Motor neuron (in vitro differentiated cells): ENCODE results near the gene UBTD1. TPM values are rescaled to one million over a fixed set of nuclear protein-coding genes. Genes with fewer than 3 reads are reported as not detected.
"Not testable (repeated sequence)": the region's sequence is repeated elsewhere in the genome, so short reads cannot be mapped to it uniquely, and the experiment has no call there.

Experiments
- ATAC-seq, 8 experiments: fragments of 200-7000 bp; cut with Tn5 transposase; replicated peaks in 6 of 8; 2 replicates each; pipeline ENCODE4 v1.8.0; 2021; ENCODE audit warnings: mild to moderate bottlenecking in 8 of 8, moderate library complexity in 8 of 8
- H3K27ac ChIP-seq, 2 donors: fragments of 250-450 bp; sonication (Bioruptor Pico); 2 replicates each; pipeline ENCODE4 v1.9.0; 2021; ENCODE audit warnings: antibody characterized with exemption in 2 of 2, mild to moderate bottlenecking in 2 of 2, moderate library complexity in 1 of 2
- H3K4me1 ChIP-seq, 2 donors: fragments of 250-450 bp; sonication (Bioruptor Pico); replicated peaks in 1 of 2; 2 replicates each; pipeline ENCODE4 v1.6.1; 2021; ENCODE audit warnings: antibody characterized with exemption in 2 of 2, mild to moderate bottlenecking in 2 of 2, moderate library complexity in 1 of 2
- H3K4me3 ChIP-seq, 5 donors: fragments of 250-450 bp; sonication (Bioruptor Pico); 2 replicates each; pipeline ENCODE4 v1.9.0; 2021; ENCODE audit warnings: antibody characterized with exemption in 5 of 5, mild to moderate bottlenecking in 5 of 5, moderate library complexity in 4 of 5
- WGBS, 10 experiments: fragments of 450-650 bp; shearing (Covaris generic); methylation state at CpG; one replicate each; pipeline ENCODE4 v1.0.0; 2022; 5-methylcytosine and 5-hydroxymethylcytosine counted together
- in situ Hi-C, 9 experiments: fragments of 400-800 bp; cut with MboI; loops; one replicate each; pipeline ENCODE4 v1.15.0; 2021; ENCODE audit warnings: low sequenced_read_pairs in 9 of 9, low pct_unique_long_range_greater_than_20kb in 2 of 9; ENCODE audit not compliant: unreplicated experiment in 9 of 9
- total RNA-seq, 8 experiments: library from RNA; unstranded; fragments of 300-600 nt; gene quantifications; 2 replicates each; pipeline versions ENCODE4 v1.2.3 to v1.2.4, GENCODE V29; 2022

UBTD1 gene
- total RNA-seq, 8 experiments from 2014 or later, result 2.9 to 16.7 (median 6.9) TPM

DNA sequence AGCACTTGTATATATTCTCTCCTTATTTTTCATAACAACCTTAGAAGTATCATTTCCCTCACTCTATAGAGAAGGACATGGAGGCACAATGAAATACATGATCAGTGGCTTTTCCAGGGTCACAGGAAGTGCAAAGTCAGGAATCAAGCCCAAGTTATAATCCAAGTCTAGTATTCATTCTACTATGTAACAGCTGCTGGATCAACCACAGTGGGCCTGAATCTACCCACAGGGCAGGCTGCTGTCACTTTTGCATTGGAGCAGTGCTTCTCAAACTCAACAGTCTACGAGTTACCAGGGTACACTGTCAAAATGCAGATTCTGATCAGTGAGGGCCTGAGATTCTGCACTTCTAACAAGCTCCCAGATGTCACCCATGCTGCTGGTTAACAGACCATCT is 34.5 kb upstream of the UBTD1 start:
- 67 to 100% (median 78%) methylated on average over 1 of the region's 1 CpG; no CpG with 5 or more reads in 7 of the 10 experiments for whole genome bisulfite sequencing, 10 experiments
- in situ Hi-C loops, result loop anchor here in 1 of 9 experiments (25.0 kb wide), 1 partner anchor 98 kb away; the partner anchor contains the start of gene ANKRD2
- no peak for ATAC-seq
- Histone ChIP-seq H3K27ac (no peak overlapping the region), H3K4me3 (no peak overlapping the region), H3K4me1 (no peaks in the 10 kb centered on the region)

DNA sequence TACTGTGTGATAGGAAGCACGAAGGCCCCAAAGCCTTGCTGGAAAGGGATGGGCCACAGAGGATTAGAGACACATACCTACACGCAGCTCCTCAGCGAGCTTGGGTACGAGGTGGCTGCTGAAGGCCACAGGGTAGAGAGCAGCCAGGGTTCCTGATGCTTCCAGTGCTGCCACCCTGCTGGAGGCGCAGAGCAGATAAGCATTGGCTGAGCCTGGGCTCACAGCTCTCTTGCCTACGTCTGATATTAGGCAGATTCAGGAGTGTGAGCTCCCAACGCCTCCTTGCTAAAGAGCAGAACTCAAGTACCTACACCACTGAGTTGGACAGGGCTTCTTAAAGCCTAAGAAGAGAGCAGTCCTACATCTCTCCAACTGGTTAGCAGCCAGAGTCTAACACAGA is 32.7 kb upstream of the UBTD1 start:
- peak in 1 of 8 experiments; percentile 5 for ATAC-seq
- in situ Hi-C loops, result loop anchor here in 1 of 9 experiments (25.0 kb wide), 1 partner anchor 96 kb away; the partner anchor contains the start of gene ANKRD2
- H3K27ac ChIP-seq, result no peak overlapping the region
- WGBS, 10 experiments, result 95 to 100% (median 98%) methylated on average over 1 to 7 of the region's 7 CpGs; no CpG with 5 or more reads in 4 of the 10 experiments
- no peak overlapping the region for H3K4me3 ChIP-seq
- no peaks in the 10 kb centered on the region for H3K4me1 ChIP-seq

DNA sequence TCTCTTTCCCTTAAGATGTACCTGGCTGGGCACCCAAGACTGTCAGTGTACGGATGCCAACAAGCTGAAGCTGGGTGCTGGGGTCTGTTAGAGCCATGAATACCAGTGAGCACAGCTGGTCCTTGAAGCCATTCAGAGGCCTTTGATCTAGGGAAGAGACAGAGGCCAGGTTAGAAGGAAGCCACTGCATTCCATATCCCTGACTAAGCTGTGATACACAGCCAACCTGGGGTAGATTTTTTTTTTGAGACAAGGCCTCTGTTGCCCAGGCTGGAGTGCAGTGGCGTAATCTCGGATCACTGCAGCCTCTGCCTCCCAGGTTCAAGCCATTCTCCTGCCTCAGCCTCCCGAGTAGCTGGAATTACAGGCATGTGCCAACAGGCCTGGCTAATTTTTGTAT is 32.0 kb upstream of the UBTD1 start:
- Histone ChIP-seq H3K4me3 (no peak overlapping the region), H3K27ac (no peak overlapping the region), H3K4me1 (no peaks in the 10 kb centered on the region)
- in situ Hi-C loops, result loop anchor here in 1 of 9 experiments (25.0 kb wide), 1 partner anchor 96 kb away; the partner anchor contains the start of gene ANKRD2
- no peak for ATAC-seq
- 40 to 100% (median 94%) methylated on average over 1 to 3 of the region's 4 CpGs; no CpG with 5 or more reads in 2 of the 10 experiments for WGBS, 10 experiments

DNA sequence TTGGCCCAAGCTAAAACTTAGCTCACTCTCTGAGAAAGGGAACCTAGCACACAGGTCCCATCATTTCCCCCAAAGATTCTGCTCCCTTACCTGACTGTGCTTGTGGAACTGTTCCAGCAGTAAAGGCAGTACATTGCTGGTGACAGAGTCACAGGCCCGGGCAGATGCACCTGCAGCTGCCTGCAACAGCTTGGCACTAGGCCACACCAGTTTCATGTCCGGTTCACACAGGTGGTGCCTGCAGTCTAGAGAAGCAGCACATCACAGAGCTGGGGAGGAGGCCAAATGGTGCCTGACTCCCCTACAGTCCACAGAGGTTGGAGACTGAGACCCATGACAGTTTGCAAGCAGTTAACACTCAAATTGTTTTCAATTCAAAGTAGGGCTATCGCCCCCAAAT is 30.6 kb upstream of the UBTD1 start:
- Histone ChIP-seq H3K4me1 (no peaks in the 10 kb centered on the region), H3K4me3 (no peak overlapping the region), H3K27ac (no peak overlapping the region)
- 88 to 100% (median 100%) methylated on average over 1 to 3 of the region's 3 CpGs; no CpG with 5 or more reads in 2 of the 10 experiments for WGBS, 10 experiments
- ATAC-seq, result no peak
- in situ Hi-C loops, result loop anchor here in 1 of 9 experiments (25.0 kb wide), 1 partner anchor 94 kb away; the partner anchor contains the start of gene ANKRD2

DNA sequence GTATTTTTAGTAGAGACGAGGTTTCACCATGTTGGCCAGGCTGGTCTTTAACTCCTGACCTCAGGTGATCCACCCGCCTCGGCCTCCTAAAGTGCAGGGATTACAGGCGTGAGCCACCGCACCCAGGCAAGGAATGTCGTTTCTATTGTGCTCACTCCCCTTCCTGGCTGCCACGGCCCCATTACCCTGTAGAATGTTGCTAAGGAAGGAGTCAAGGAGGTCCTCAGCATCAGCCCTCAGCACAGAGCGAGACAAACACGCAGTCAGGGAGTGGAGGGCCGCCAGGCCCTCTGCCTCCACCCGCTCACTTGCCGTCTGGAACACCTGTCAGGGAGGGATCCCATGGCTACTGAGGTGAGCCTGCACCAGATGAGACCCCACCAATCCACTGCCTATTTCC is 29.9 kb upstream of the UBTD1 start:
- not testable (repeated sequence) for ATAC-seq, H3K4me3 ChIP-seq, H3K4me1 ChIP-seq, H3K27ac ChIP-seq
- in situ Hi-C loops, result loop anchor here in 1 of 9 experiments (25.0 kb wide), 1 partner anchor 94 kb away; the partner anchor contains the start of gene ANKRD2
- WGBS, 10 experiments, result 98 to 100% (median 100%) methylated on average over 1 to 5 of the region's 12 CpGs; no CpG with 5 or more reads in 6 of the 10 experiments

DNA sequence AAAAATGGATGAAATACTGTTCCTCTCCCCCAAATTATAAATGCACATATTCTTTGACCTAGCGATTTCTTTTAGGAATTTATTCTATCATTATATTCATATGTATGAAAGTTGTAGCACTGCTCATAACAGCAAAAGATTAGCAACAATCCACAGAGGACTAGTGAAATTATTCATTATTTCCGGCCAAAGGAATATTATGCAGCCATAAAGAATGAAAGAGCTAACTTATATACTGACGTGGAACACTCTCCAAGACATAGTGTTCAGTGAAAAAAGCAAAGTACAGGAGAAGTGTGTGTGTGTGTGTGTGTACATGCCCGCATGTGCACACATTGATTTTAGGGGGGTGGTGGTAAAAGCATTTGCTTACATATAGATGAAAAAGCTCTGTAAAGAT is 23.8 kb upstream of the UBTD1 start:
- H3K4me1 ChIP-seq, result no peaks in the 10 kb centered on the region
- H3K27ac ChIP-seq, result no peak overlapping the region
- in situ Hi-C loops, result loop anchor here in 1 of 9 experiments (25.0 kb wide), 1 partner anchor 87 kb away; the partner anchor contains the start of gene ANKRD2
- no peak overlapping the region for H3K4me3 ChIP-seq
- no peak for ATAC-seq
- WGBS, 10 experiments, result 58 to 100% (median 92%) methylated on average over 2 to 4 of the region's 4 CpGs

DNA sequence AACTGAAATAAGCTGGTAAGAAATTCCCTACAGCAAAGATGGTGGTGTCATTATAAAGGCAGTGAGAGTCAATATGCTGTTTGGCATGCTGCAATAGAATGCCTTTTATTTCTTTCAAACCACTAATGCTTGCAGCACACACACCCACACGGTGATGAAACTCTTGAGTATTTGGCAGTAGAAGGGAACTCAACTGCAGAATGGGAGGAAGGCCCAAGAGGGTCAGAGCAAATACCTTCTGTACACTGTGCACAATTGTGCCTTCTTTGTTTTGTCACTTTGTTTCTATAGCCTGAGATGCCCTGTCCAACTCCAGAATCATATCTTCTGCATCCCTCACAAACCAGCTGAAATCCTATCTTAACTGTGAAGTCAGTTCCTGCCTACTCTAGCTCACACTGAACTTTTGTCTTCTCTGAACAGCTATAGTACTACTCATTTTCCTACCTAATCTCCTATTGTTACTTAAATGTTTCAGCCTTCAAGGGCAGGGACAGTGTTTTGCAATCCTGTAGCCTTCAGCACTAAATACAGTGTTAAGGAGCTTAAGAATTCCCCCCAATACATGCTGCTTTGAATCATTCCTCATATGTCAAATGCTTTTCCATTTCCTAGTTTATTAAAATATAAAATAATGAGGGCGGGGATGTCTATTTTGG is 22.7 kb upstream of the UBTD1 start:
- peak in 3 of 8 experiments; percentile 53 to 73 (median 59) for ATAC-seq

DNA sequence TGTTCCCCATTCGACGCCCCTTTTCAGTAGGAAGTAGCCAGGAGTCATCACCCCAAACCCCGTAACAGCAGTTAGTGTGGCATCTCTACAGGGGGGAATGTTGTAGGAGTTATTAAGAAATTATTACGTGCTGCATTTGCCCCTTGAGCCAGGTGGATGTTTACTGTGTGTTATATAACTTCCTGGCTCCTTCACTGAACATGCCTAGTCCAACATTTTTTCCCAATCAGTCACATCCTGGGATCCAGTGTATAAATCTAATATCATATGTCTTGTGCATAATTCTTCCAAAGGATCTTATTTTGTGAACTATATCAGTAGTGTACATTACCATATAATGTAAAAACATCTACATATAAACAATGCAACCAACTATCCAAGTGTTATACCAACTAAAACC is 19.3 kb upstream of the UBTD1 start:
- H3K4me3 ChIP-seq, in situ Hi-C loops, H3K27ac ChIP-seq, H3K4me1 ChIP-seq: not testable (repeated sequence)
- WGBS, 10 experiments, result 80 to 100% (median 96%) methylated on average over 1 to 4 of the region's 4 CpGs; no CpG with 5 or more reads in 1 of the 10 experiments
- peak in 1 of 8 experiments; percentile 5 for ATAC-seq

More for the DNA sequence above, 22.7 kb upstream of the UBTD1 start:
- WGBS, 10 experiments, result 42 to 100% (median 82%) methylated on average over 1 to 2 of the region's 2 CpGs; no CpG with 5 or more reads in 2 of the 10 experiments
- Histone ChIP-seq H3K4me3 (no peak overlapping the region), H3K4me1 (peaks cover 4 to 7% of the 10 kb centered on the region in 2 donors), H3K27ac (no peak overlapping the region)
- in situ Hi-C loops, result no loop called here

DNA sequence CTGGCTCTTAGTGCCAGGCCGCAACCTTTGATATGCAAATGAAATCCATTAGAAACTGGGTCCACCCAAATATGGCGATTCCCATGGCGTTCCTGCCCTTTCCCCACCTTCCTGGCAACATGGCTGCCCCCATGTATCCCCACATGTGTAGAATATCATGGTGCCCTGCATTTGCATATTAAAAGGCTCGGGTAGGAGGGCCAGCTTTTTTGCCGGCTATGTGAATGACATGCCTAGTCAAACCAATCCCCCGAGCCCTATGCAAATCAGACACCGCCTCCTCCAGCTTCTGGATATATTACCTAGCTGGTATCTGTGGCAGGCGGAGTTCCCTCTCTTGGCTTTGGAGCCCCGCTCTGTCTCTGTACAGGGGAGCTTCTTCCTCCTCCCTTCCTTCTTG is 18.8 kb upstream of the UBTD1 start:
- ATAC-seq, result peak in 6 of 8 experiments; percentile 15 to 97 (median 90)
- in situ Hi-C loops, result no loop called here
- 0 to 85% (median 22%) methylated on average over 1 to 6 of the region's 9 CpGs; no CpG with 5 or more reads in 1 of the 10 experiments for WGBS, 10 experiments
- peaks cover 4 to 7% of the 10 kb centered on the region in 2 donors for H3K4me1 ChIP-seq
- H3K4me3 ChIP-seq, result no peak overlapping the region
- H3K27ac ChIP-seq, result no peak overlapping the region

DNA sequence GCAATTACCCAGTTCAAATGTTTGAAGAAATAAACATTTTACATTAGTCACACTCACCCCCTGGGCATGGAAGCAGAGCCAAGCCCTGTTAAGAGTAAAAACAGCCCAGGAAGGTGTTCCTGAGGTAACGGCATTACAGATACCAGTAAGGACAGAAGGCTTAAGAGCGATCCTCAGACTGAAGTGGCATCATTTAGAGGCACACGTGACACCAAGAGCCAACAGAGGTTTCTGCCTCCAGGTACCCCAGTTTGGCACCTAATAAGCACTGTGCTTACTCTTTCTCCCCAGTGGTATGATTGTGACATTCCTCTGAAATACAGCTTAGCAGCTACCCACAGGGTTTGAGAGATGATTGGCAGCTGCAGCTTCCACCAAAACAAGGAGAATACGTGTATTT is 17.7 kb upstream of the UBTD1 start:
- no peak overlapping the region for H3K4me3 ChIP-seq
- no peak overlapping the region for H3K27ac ChIP-seq
- in situ Hi-C loops, result no loop called here
- peaks cover 4 to 7% of the 10 kb centered on the region in 2 donors for H3K4me1 ChIP-seq
- ATAC-seq, result peak in 1 of 8 experiments; percentile 18
- WGBS, 10 experiments, result 82 to 100% (median 96%) methylated on average over 1 to 4 of the region's 4 CpGs; no CpG with 5 or more reads in 1 of the 10 experiments

DNA sequence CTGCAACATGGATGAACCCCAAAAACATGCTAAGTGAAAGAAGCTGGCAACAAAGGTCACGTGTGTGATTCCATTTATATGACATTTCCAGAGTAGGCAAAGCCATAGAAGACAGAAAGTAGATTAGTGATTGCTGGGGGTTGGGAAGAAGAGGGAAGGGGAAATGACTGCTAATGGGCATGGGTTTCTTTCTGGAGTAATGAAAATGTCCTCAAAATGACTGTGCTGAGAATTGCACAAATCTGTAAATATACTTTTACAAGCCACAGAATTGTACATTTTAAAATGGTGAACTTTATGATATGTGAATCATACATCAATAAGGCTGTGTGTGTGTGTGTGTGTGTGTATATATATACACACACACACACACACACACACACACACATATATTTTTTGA is 16.3 kb upstream of the UBTD1 start:
- ATAC-seq, result no peak

DNA sequence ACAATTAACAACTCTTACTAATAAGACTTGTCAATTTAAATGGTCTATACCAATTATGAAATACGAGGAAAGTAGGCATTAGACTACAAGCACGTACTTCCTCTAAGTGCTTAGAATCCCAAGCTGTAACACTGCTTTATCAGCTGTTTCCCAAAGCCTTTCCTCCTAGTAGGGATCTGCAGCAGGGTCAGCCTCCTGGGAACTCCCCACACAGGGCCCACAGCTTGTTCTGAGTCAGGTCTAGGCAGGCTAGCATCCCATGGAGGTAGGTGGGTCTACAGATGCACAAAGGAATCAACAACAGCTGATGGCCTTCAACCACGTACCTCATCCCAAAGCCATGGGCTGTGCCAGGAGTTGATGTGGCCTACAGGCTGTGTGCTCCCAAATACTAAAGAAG is 15.2 kb upstream of the UBTD1 start:
- WGBS, 10 experiments, result 45 to 95% (median 81%) methylated on average over 1 to 3 of the region's 3 CpGs; no CpG with 5 or more reads in 2 of the 10 experiments
- peak in 1 of 8 experiments; percentile 39 for ATAC-seq
- H3K27ac ChIP-seq, result no peak overlapping the region
- H3K4me3 ChIP-seq, result no peak overlapping the region
- H3K4me1 ChIP-seq, result peaks cover 4 to 7% of the 10 kb centered on the region in 2 donors
- in situ Hi-C loops, result no loop called here

More for the DNA sequence above, 16.3 kb upstream of the UBTD1 start:
- in situ Hi-C loops, result no loop called here
- peaks cover 4 to 7% of the 10 kb centered on the region in 2 donors for H3K4me1 ChIP-seq
- 83 to 100% (median 100%) methylated on average over 1 of the region's 1 CpG; no CpG with 5 or more reads in 3 of the 10 experiments for WGBS, 10 experiments
- no peak overlapping the region for H3K27ac ChIP-seq
- H3K4me3 ChIP-seq, result no peak overlapping the region

DNA sequence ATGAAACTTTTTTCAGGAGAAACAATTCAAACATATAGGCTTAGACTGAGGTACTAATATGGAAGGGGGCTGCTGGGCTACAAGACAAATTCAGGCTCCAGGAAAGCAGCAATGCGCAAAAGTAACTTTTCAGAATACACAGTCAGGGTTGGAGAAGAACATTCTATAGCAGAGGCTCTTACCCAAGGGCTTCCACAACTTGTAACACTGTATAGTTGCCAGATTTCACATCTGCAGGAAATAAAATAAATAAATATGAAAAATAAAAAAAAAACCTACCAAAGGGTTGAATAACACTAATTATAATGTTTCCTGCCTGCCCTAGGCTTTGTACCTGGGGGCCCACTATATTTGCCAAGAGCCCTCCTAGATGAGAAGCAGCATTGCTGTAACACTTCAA is 14.8 kb upstream of the UBTD1 start:
- Histone ChIP-seq H3K4me1 (peaks cover 4 to 7% of the 10 kb centered on the region in 2 donors), H3K4me3 (no peak overlapping the region), H3K27ac (no peak overlapping the region)
- no peak for ATAC-seq
- WGBS, 10 experiments, result 80 to 100% (median 100%) methylated on average over 1 of the region's 1 CpG; no CpG with 5 or more reads in 5 of the 10 experiments
- in situ Hi-C loops, result no loop called here
